Measurements from ENCODE around the gene ZNF236.

- TF ChIP-seq CTCF (IDR thresholded peaks at IDR 0.05; ENCODE audit: low read depth, low read length) (no peak), EZH2phosphoT487 (IDR thresholded peaks at IDR 0.05; ENCODE audit: low read depth) (no peak)
Measured at GRCh38 chr18:76817888-76818611, 4.3 kb upstream of the ZNF236 start.
